ENCODE data around the gene HIRA. TPM values are rescaled to one million over a fixed set of nuclear protein-coding genes. Genes with fewer than 3 reads are reported as not detected.
A peak's percentile ranks its signal among the peaks of the same experiment; 100 is the strongest.

The HIRA gene
- polyA plus RNA-seq, 10 donors = 15.4 to 21.8 (median 17.5) TPM

DNA sequence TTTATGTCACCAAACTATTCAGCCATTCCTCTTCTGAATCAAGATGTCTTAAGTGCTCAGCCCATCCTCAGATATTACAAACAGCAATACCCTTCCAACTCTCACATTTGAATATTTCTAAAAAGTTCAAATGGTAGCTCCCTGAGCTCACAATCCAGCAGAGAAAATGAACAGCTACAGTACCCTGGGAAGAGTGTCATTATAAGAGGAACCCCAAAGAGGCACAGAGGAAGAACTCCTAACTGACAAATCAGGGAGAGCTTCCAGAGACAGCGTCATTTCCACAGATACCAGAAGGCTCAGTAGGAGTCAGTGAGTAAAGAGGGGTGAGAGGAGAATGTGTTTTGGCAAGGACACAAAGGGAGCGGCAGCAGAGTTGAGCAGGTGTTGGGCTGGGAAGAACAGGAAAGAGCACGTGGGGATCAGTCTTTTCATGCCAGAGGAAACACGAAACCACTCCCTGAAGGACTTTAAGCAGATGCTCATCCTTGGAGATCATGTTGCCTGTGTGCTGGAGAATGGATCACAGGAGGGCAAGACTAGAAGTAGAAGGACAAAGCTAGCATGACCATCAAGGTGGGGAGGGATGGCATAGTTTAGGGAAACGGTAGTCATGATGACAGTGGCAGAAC is 144.3 kb downstream of the HIRA start:
- peak; percentile 52 to 76 (median 57) for DNase-seq

DNA sequence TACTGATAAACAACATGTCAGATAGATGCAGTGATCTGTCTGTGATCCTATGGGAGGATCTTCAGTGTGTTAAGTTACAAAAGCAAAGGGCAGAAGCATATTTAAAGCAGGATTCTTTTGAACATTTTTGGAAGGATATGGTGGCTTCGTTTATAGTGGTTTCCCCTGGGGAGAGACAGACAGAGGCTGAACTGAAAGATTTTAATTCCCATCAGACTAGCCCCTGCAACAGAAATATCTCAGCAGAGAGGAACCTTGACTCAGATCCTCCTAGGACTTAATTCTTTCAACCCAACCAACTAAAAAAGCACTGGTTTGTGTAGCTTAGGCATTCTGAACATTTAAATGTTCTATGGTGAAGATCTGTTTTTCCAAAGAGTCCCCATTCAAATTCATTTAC is 145.7 kb downstream of the HIRA start:
- DNase-seq = no peak

Other genes starting within 250 kb of the HIRA start
- gene CLTCL1, start 140.0 kb downstream of the HIRA start, polyA plus RNA-seq (ENCODE audit: insufficient read length in 10 of 10) = 10 to 100 TPM; 11.6 to 27.6 (median 18.6) TPM
- gene MRPL40, start 812 bp upstream of the HIRA start, polyA plus RNA-seq (ENCODE audit: insufficient read length in 10 of 10) = 10 to 100 TPM; 28.0 to 36.7 (median 32.4) TPM
- gene C22orf39, start 16.0 kb upstream of the HIRA start, polyA plus RNA-seq (ENCODE audit: insufficient read length in 10 of 10) = 10 to 100 TPM; 29.0 to 38.4 (median 33.8) TPM
- 10 to 100 TPM; 36.4 to 53.2 (median 41.2) TPM for gene UFD1, start 47.5 kb upstream of the HIRA start, polyA plus RNA-seq (ENCODE audit: insufficient read length in 10 of 10)
- gene CDC45, start 48.2 kb upstream of the HIRA start, polyA plus RNA-seq (ENCODE audit: insufficient read length in 10 of 10) = 10 to 100 TPM in 5 of 10 donors, 1 to 10 TPM in 5; 6.6 to 12.6 (median 9.6) TPM
- 10 to 100 TPM; 24.7 to 68.9 (median 44.7) TPM for gene CLDN5, start 92.7 kb upstream of the HIRA start, polyA plus RNA-seq (ENCODE audit: insufficient read length in 10 of 10)